Left lung (tissue), 10 donors: ENCODE data around the gene R3HDM4. TPM values are rescaled to one million over a fixed set of nuclear protein-coding genes. Genes with fewer than 3 reads are reported as not detected.
A peak's percentile ranks its signal among the peaks of the same experiment; 100 is the strongest.

Source experiments
- ATAC-seq: fragments of 200-7000 bp; cut with Tn5 transposase; one replicate; pipeline ENCODE4 v1.9.1; 2020; ENCODE audit warnings: moderate library complexity
- DNase-seq, 4 donors: peaks; one replicate each; pipeline ENCODE4 v3.0.0-alpha.2; 2013 to 2020
- H3K27ac ChIP-seq, 2 donors: fragments of 200-600 bp; sonication (generic) in 1 of 2; one replicate each; pipeline versions ENCODE4 v1.5.0 to v1.8.0; 2020 to 2021
- H3K27me3 ChIP-seq, 2 donors: fragments of 200-600 bp; sonication (generic) in 1 of 2; one replicate each; pipeline versions ENCODE4 v1.5.0 to v1.8.0; 2020 to 2021
- H3K36me3 ChIP-seq, 2 donors: fragments of 200-600 bp; sonication (generic) in 1 of 2; one replicate each; pipeline versions ENCODE4 v1.5.0 to v1.8.0; 2020 to 2021
- H3K4me1 ChIP-seq, 2 donors: fragments of 200-600 bp; one replicate each; pipeline ENCODE4 v1.8.0; 2021
- H3K4me3 ChIP-seq, 2 donors: fragments of 200-600 bp; sonication (generic) in 1 of 2; one replicate each; pipeline versions ENCODE4 v1.5.0 to v1.8.0; 2020 to 2021; ENCODE audit warnings: mild to moderate bottlenecking in 1 of 2
- H3K9me3 ChIP-seq, 2 donors: fragments of 200-600 bp; sonication (generic) in 1 of 2; one replicate each; pipeline versions ENCODE4 v1.5.0 to v1.8.0; 2020 to 2021
- intact Hi-C, 2 donors: fragments of 100-400 bp; cut with DNase I; formaldehyde crosslinking; loops; one replicate each; pipeline versions ENCODE4 v1.11.2 to v1.14.2; 2022
- polyA plus RNA-seq, 6 donors: library from polyadenylated mRNA; unstranded; fragments of 120-200 nt; gene quantifications; one replicate each; pipeline ENCODE4 v1.2.1, GENCODE V29; 2013; ENCODE audit not compliant: insufficient read length in 6 of 6
- total RNA-seq, 2 donors: library from RNA; stranded (reverse); fragmentation: NEBNext Ultra II Directional; extraction: Animal tissue kit (Norgen Biotek cat#: 25700); gene quantifications; one replicate each; pipeline ENCODE4 v1.2.1, GENCODE V29; 2021
- TF ChIP-seq, protein P1 (sequence below), 2 donors: fragments of 200-600 bp; sonication (generic) in 1 of 2; IDR thresholded peaks; one replicate each; pipeline versions ENCODE4 v1.5.0 to v1.8.0; 2021; ENCODE audit warnings: antibody characterized with exemption in 2 of 2
- donor health status: DM: no; HTN: yes; CAD: no.
- donor health status: DM: no; HTN: no; CAD: no.

The R3HDM4 gene
- total and polyA plus RNA-seq, 8 donors, result 28.8 to 66.3 (median 39.0) TPM

DNA sequence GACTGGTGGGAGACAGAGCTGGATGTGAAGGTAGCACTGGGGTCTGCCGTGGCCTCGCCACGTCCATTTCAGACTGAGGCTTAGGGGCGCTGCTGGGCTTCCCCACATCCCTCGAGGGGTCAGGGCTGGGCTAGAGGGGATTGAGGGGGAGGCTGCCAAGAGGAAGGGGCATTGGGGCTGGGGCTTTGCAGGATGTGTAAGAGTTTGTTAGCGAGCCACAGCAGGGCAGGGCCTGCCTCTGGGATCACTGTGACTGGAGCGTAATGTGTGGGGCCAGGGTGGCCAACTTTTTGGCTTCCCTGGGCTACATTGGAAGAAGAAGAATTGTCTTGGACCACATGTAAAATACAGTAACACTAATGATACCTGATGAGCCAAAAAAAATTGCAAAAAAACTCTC, 26.9 kb upstream of the R3HDM4 start:
- TF ChIP-seq, protein P1, sequence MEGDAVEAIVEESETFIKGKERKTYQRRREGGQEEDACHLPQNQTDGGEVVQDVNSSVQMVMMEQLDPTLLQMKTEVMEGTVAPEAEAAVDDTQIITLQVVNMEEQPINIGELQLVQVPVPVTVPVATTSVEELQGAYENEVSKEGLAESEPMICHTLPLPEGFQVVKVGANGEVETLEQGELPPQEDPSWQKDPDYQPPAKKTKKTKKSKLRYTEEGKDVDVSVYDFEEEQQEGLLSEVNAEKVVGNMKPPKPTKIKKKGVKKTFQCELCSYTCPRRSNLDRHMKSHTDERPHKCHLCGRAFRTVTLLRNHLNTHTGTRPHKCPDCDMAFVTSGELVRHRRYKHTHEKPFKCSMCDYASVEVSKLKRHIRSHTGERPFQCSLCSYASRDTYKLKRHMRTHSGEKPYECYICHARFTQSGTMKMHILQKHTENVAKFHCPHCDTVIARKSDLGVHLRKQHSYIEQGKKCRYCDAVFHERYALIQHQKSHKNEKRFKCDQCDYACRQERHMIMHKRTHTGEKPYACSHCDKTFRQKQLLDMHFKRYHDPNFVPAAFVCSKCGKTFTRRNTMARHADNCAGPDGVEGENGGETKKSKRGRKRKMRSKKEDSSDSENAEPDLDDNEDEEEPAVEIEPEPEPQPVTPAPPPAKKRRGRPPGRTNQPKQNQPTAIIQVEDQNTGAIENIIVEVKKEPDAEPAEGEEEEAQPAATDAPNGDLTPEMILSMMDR (IDR thresholded peaks at IDR 0.05), result no peak
- ATAC-seq (no peak), DNase-seq (no peak)
- Histone ChIP-seq H3K36me3 (peaks cover 0 to 14% of the 10 kb centered on the region in 2 donors), H3K4me1 (peaks cover 21 to 63% of the 10 kb centered on the region in 2 donors), H3K4me3 (no peak overlapping the region), H3K27me3 (no peaks in the 10 kb centered on the region), H3K27ac (peak overlapping the region; percentile 79 to 81), H3K9me3 (no peaks in the 10 kb centered on the region)
- intact Hi-C loops, result no loop called here

DNA sequence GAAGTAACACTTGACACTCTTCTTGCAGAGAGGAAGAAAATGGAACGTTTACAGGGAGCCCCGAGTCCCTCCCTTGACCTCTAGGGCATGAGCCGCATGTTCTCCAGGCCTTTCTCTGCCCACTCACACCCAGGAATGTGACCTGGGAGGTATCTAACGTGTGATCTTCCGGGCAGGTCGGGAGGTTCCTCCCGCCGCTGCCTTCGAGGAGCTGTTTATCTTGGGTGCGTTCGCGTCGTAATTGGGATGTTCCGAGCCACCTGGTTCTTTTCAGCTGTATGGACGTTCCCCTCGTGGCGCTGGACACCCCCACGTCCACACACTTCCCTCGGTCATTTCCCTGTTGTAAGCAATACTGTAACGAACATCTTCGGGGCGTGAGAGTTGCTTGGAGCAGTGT, 26.4 kb upstream of the R3HDM4 start:
- DNase-seq (no peak), ATAC-seq (no peak)
- H3K4me3 ChIP-seq, result no peak overlapping the region
- intact Hi-C loops, result no loop called here
- peaks cover 26 to 68% of the 10 kb centered on the region in 2 donors for H3K4me1 ChIP-seq
- H3K36me3 ChIP-seq, result peaks cover 0 to 14% of the 10 kb centered on the region in 2 donors
- no peaks in the 10 kb centered on the region for H3K27me3 ChIP-seq
- TF ChIP-seq, protein P1 (IDR thresholded peaks at IDR 0.05), result no peak
- no peaks in the 10 kb centered on the region for H3K9me3 ChIP-seq
- H3K27ac ChIP-seq, result no peak overlapping the region

DNA sequence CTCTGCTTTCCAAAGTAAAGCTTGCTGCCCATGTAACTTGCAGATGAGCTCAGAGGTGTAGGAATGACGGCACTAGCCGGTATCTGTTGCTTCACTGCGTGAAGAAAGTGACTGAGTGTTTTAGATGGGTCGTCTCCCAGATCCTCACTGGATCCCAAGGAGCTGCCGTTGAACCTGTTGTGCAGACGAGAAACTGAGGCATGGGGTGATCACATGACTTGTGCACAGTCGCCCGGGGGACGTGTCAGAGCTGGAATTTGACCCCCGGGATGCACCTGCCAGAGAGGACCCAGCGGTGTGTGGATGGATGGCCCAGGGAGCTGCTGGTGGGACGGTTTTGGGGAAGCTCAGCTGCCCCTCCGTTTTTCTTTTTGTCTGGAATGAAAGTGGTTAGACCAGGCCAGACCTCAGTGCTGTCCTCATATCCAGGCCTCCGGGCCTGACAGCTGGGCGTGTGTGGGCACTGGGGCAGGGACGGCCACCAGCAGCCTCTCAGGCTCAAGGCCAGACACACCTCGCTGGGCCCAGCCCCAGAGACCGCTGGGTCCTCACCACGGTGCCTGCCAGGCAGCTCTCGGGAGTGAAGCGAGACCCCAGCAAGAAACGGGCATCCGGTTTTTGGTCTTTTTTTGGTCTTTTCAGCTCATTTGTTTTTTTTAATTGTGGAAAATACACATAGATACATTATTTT, 25.4 kb upstream of the R3HDM4 start:
- TF ChIP-seq, protein P1 (IDR thresholded peaks at IDR 0.05), result no peak
- H3K27me3 ChIP-seq, result no peaks in the 10 kb centered on the region
- no peak overlapping the region for H3K27ac ChIP-seq
- peaks cover 35 to 78% of the 10 kb centered on the region in 2 donors for H3K4me1 ChIP-seq
- no peak for ATAC-seq
- DNase-seq, result no peak
- H3K36me3 ChIP-seq, result peaks cover 0 to 14% of the 10 kb centered on the region in 2 donors
- intact Hi-C loops, result no loop called here
- H3K4me3 ChIP-seq, result no peak overlapping the region
- no peaks in the 10 kb centered on the region for H3K9me3 ChIP-seq

DNA sequence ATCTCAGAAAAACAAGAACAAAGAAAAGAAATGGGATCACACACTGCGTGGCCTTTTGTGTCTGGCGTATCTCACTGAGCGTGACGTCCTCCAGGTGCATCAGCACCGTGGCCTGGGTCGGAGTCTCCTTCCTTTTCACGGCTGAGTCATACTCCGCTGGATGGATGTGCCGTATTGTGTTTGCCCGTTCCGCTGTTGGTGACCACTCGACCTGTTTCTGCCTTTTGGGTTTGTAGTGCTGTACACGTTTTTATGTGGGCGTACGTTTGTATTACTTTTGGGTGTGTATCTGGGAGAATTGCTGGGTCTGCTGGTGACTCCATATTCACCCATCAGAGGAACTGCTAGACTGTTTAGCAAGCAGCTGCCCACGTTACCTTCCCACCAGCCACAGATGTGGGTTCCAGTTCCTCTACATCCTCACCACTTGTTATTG, 24.3 kb upstream of the R3HDM4 start:
- intact Hi-C loops, result no loop called here
- Histone ChIP-seq H3K27ac (no peak overlapping the region), H3K36me3 (peaks cover 0 to 13% of the 10 kb centered on the region in 2 donors), H3K4me1 (peaks cover 46 to 85% of the 10 kb centered on the region in 2 donors), H3K27me3 (no peaks in the 10 kb centered on the region), H3K4me3 (no peak overlapping the region), H3K9me3 (no peaks in the 10 kb centered on the region)
- no peak for DNase-seq
- TF ChIP-seq, protein P1 (IDR thresholded peaks at IDR 0.05), result no peak
- ATAC-seq, result no peak

DNA sequence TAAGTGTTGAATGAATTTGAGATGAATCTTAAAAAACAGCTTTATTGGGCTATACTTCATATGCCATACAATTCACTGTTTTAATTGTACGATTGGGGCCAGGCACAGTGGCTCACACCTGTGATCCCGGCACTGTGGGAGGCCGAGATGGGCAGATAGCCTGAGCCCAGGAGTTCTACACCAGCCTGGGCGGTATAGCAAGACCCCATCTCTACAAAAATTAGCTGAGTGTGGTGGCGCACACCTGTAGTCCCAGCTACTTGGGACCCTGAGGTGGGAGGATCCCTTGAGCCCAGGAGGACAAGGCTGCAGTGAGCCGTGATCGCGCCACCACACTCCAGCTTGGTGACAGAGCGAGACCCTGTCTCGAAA, 23.1 kb upstream of the R3HDM4 start:
- Histone ChIP-seq H3K9me3 (no peaks in the 10 kb centered on the region), H3K27me3 (no peaks in the 10 kb centered on the region), H3K27ac (no peak overlapping the region), H3K4me1 (peaks cover 41 to 81% of the 10 kb centered on the region in 2 donors), H3K36me3 (peaks cover 0 to 20% of the 10 kb centered on the region in 2 donors), H3K4me3 (no peak overlapping the region)
- no peak for ATAC-seq
- intact Hi-C loops, result no loop called here
- TF ChIP-seq, protein P1 (IDR thresholded peaks at IDR 0.05), result no peak
- DNase-seq, result no peak
